ENCODE results near the gene SIK2. TPM values are rescaled to one million over a fixed set of nuclear protein-coding genes. Genes with fewer than 3 reads are reported as not detected.

Gene SIK2
- total RNA-seq, 1 donor from 2014 or later: 10.1 TPM

- no peak for TF ChIP-seq CTCF (IDR thresholded peaks at IDR 0.05; ENCODE audit: insufficient read depth, low read length, poor library complexity, severe bottlenecking)
- H3K4me3 ChIP-seq (ENCODE audit: low read depth, low read length): no peak overlapping the region
- no peaks in the 10 kb centered on the region for H3K27me3 ChIP-seq (ENCODE audit: control insufficient read depth, insufficient read depth, low read length)
- no peak for DNase-seq (ENCODE audit: low read depth)
- H3K36me3 ChIP-seq (ENCODE audit: control insufficient read depth, insufficient read depth, low read length): peaks cover 4% of the 10 kb centered on the region
Measured at GRCh38 chr11:111743700-111744099, 141.5 kb downstream of the SIK2 start.

GRCh38 chr11:111745719-111746504 lies 143.7 kb downstream of the SIK2 start:
- H3K27me3 ChIP-seq (ENCODE audit: control insufficient read depth, insufficient read depth, low read length): no peaks in the 10 kb centered on the region
- no peak for TF ChIP-seq CTCF (IDR thresholded peaks at IDR 0.05; ENCODE audit: insufficient read depth, low read length, poor library complexity, severe bottlenecking)
- no peak overlapping the region for H3K4me3 ChIP-seq (ENCODE audit: low read depth, low read length)
- no peak for DNase-seq (ENCODE audit: low read depth)
- peaks cover 4% of the 10 kb centered on the region for H3K36me3 ChIP-seq (ENCODE audit: control insufficient read depth, insufficient read depth, low read length)

DNA sequence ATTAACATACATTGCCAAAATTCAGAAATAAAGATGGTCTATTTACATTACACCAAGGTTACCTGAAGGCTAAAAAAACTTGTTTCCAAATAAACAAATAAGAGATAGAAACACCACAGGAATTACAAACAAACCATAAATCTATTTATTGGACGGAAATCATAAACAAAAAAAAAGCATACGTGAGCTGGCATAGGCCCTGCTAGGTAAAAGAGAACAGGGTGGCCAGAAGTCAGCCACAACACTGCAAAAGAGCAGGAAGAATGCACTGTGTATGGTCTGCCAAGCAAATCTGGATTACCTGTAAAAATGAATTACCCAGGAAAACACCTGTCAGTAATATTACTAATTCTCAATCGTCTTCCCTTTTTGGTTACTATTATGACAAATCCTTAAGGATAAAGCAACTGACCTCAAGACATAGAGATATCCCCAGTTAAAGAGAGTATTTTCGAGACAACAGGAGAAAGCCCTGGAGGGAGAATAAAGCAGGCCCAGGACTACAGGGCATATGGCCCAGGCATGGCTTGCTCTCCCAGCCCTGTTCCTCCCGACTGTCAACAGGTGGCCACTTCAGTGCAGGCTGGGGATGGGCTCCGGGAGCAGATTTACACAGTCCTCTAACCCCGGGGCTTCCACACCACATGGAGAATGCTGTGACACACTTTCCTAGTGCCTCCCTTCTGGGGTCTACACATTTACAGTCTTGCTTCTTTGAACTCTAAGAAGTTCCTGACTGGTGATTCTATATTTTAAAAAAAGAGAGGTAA lies 146.0 kb downstream of the SIK2 start:
- Histone ChIP-seq H3K36me3 (ENCODE audit: control insufficient read depth, insufficient read depth, low read length) (peaks cover 5% of the 10 kb centered on the region), H3K27me3 (ENCODE audit: control insufficient read depth, insufficient read depth, low read length) (no peaks in the 10 kb centered on the region), H3K4me3 (ENCODE audit: low read depth, low read length) (no peak overlapping the region)
- no peak for TF ChIP-seq CTCF (IDR thresholded peaks at IDR 0.05; ENCODE audit: insufficient read depth, low read length, poor library complexity, severe bottlenecking)
- DNase-seq (ENCODE audit: low read depth): no peak

GRCh38 chr11:111749646-111750045 lies 147.4 kb downstream of the SIK2 start:
- no peak for DNase-seq (ENCODE audit: low read depth)
- no peak for TF ChIP-seq CTCF (IDR thresholded peaks at IDR 0.05; ENCODE audit: insufficient read depth, low read length, poor library complexity, severe bottlenecking)
- Histone ChIP-seq H3K27me3 (ENCODE audit: control insufficient read depth, insufficient read depth, low read length) (no peaks in the 10 kb centered on the region), H3K36me3 (ENCODE audit: control insufficient read depth, insufficient read depth, low read length) (peaks cover 1% of the 10 kb centered on the region), H3K4me3 (ENCODE audit: low read depth, low read length) (no peak overlapping the region)

DNA sequence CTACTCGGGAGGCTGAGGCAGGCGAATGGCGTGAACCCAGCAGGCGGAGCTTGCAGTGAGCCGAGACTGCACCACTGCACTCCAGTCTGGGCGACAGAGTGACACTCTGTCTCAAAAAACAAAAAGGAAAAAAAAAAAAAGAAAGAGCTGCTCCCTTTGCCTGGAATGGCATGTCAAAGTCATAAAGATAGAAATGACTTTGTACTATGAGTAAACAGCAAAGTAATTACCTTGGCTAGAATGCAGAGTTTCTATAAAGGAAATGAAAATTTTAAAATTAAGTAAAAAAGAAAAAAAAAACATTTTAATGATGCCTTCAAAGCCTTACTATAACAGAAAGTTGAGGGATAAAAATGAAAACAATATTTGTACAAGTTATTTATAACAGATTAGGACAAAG lies 153.8 kb downstream of the SIK2 start:
- peaks cover 1% of the 10 kb centered on the region for H3K36me3 ChIP-seq (ENCODE audit: control insufficient read depth, insufficient read depth, low read length)
- TF ChIP-seq CTCF (IDR thresholded peaks at IDR 0.05; ENCODE audit: insufficient read depth, low read length, poor library complexity, severe bottlenecking): no peak
- H3K27me3 ChIP-seq (ENCODE audit: control insufficient read depth, insufficient read depth, low read length): no peaks in the 10 kb centered on the region
- no peak overlapping the region for H3K4me3 ChIP-seq (ENCODE audit: low read depth, low read length)
- no peak for DNase-seq (ENCODE audit: low read depth)
